HCT116 (cell line): ENCODE data around the gene CYTL1. TPM values are rescaled to one million over a fixed set of nuclear protein-coding genes. Genes with fewer than 3 reads are reported as not detected.

Source experiments
- ATAC-seq: fragments of 200-7000 bp; cut with Tn5 transposase; 2 replicates; pipeline ENCODE4 v1.9.1; 2020; ENCODE audit warnings: mild to moderate bottlenecking, moderate library complexity
- BruUV-seq: library from RNA; stranded (reverse); fragments of 400-500 nt; replicated peaks from 2 replicates; lab custom pipeline; 2021; lab: Mats Ljungman, UMichigan
- CTCF ChIA-PET: fragments of 300-600 bp; sonication (Branson Sonifier 250); formaldehyde crosslinking; loops from one replicate; lab custom pipeline; 2021; ENCODE audit warnings: antibody characterized with exemption; lab: Charles Lee
- POLR2A ChIA-PET: fragments of 300-600, 350-600 bp; sonication (Branson Sonifier 250); formaldehyde crosslinking; loops from one replicate; lab custom pipeline; 2021; ENCODE audit warnings: antibody characterized with exemption; lab: Charles Lee
- RAD21 ChIA-PET, 2 experiments: fragments of 300-600 bp; sonication (Branson Sonifier 250); formaldehyde crosslinking; loops; one replicate each; lab custom pipeline; 2023; ENCODE audit warnings: low total read pairs in 2 of 2; ENCODE audit not compliant: uncharacterized antibody in 2 of 2, unreplicated experiment in 2 of 2, low non-redundant PET in 1 of 2; lab: Charles Lee
- DNase-seq: peaks from one replicate; pipeline ENCODE4 v3.0.0-alpha.2; 2010; ENCODE audit warnings: low read depth, low spot score
- H2AFZ ChIP-seq: fragments of 200-600 bp; shearing (Covaris generic), sonication (generic); 2 replicates; pipeline ENCODE4 v1.6.1; 2017; ENCODE audit warnings: low read depth, mixed run types, mixed read lengths, antibody characterized with exemption, low read length; ENCODE audit not compliant: poor library complexity, severe bottlenecking
- H3K27ac ChIP-seq: 2 replicates; pipeline ENCODE4 v1.5.1; 2012; ENCODE audit warnings: low read depth, low read length
- H3K27me3 ChIP-seq: fragments of 200-600 bp; sonication (generic); 2 replicates; pipeline ENCODE4 v1.6.1; 2016; ENCODE audit warnings: mixed run types, low read length, mixed read lengths; ENCODE audit not compliant: insufficient read depth
- H3K36me3 ChIP-seq, 2 experiments: fragments of 200-500 bp in 1 of 2; fragments of 200-600 bp in 1 of 2; sonication (Bioruptor generic) in 1 of 2; sonication (generic) in 1 of 2; 2 replicates each; pipeline versions ENCODE4 v1.5.1 to v1.6.1; 2014 to 2016; ENCODE audit warnings: low read length in 2 of 2, inconsistent platforms in 1 of 2, mixed read lengths in 1 of 2, mixed run types in 1 of 2; ENCODE audit not compliant: insufficient read depth in 2 of 2, control insufficient read depth in 1 of 2
- H3K4me1 ChIP-seq, 2 experiments: fragments of 200-600 bp in 1 of 2; sonication (generic) in 1 of 2; 2 replicates each; pipeline versions ENCODE4 v1.5.1 to v1.6.1; 2012 to 2017; ENCODE audit warnings: low read length in 2 of 2, inconsistent platforms in 1 of 2, mild to moderate bottlenecking in 1 of 2, mixed read lengths in 1 of 2, mixed run types in 1 of 2, moderate library complexity in 1 of 2; ENCODE audit not compliant: insufficient read depth in 2 of 2, control insufficient read depth in 1 of 2
- H3K4me2 ChIP-seq: fragments of 200-600 bp; sonication (generic); 2 replicates; pipeline ENCODE4 v1.6.1; 2017; ENCODE audit warnings: mixed run types, low read length, mixed read lengths
- H3K4me3 ChIP-seq, 2 experiments: fragments of 200-600 bp in 1 of 2; sonication (generic) in 1 of 2; replicated peaks in 1 of 2; 2 replicates each; pipeline ENCODE4 v1.5.1; 2011 to 2016; ENCODE audit warnings: low read length in 2 of 2, control low read depth in 1 of 2, low read depth in 1 of 2, mild to moderate bottlenecking in 1 of 2, mixed read lengths in 1 of 2, mixed run types in 1 of 2
- H3K79me2 ChIP-seq: fragments of 200-600 bp; sonication (generic); 2 replicates; pipeline ENCODE4 v1.6.1; 2017; ENCODE audit warnings: mild to moderate bottlenecking, mixed run types, low read length, moderate library complexity, mixed read lengths; ENCODE audit not compliant: insufficient read depth
- H3K9ac ChIP-seq: fragments of 200-600 bp; sonication (generic); 2 replicates; pipeline ENCODE4 v1.6.1; 2016; ENCODE audit warnings: low read length, mixed read lengths
- H3K9me2 ChIP-seq: fragments of 200-600 bp; sonication (generic), shearing (Covaris generic); 2 replicates; pipeline ENCODE4 v1.6.1; 2017; ENCODE audit warnings: mixed run types, mild to moderate bottlenecking, moderate library complexity; ENCODE audit not compliant: insufficient read depth
- H3K9me3 ChIP-seq, 2 experiments: fragments of 200-500 bp in 1 of 2; fragments of 200-600 bp in 1 of 2; sonication (Bioruptor generic) in 1 of 2; sonication (generic) in 1 of 2; 2 replicates each; pipeline ENCODE4 v1.6.1; 2014 to 2017; ENCODE audit warnings: low read length in 2 of 2, mixed read lengths in 2 of 2, inconsistent platforms in 1 of 2, low read depth in 1 of 2, mild to moderate bottlenecking in 1 of 2, mixed run types in 1 of 2, moderate library complexity in 1 of 2; ENCODE audit not compliant: control insufficient read depth in 1 of 2, insufficient read depth in 1 of 2
- H4K20me1 ChIP-seq: fragments of 200-600 bp; sonication (generic), shearing (Covaris generic); 2 replicates; pipeline ENCODE4 v1.6.1; 2017; ENCODE audit warnings: mixed run types, mild to moderate bottlenecking, moderate library complexity; ENCODE audit not compliant: insufficient read depth
- CEBPB ChIP-seq: IDR thresholded peaks from 2 replicates; pipeline ENCODE4 v1.6.1; 2012; ENCODE audit warnings: low read depth
- ELF1 ChIP-seq: IDR thresholded peaks from 2 replicates; pipeline ENCODE4 v1.6.1; 2012; ENCODE audit warnings: low read depth, borderline replicate concordance
- EZH2 ChIP-seq: fragments of 200-600 bp; sonication (generic); IDR thresholded peaks from 2 replicates; pipeline ENCODE4 v1.6.1; 2017; ENCODE audit warnings: antibody characterized with exemption, mixed run types
- EZH2phosphoT487 ChIP-seq: fragments of 200-600 bp; IDR thresholded peaks from 2 replicates; pipeline ENCODE4 v1.6.1; 2018; ENCODE audit warnings: antibody characterized with exemption, borderline replicate concordance
- FOSL1 ChIP-seq: IDR thresholded peaks from 2 replicates; pipeline ENCODE4 v1.6.1; 2012; ENCODE audit warnings: low read depth
- JUND ChIP-seq: IDR thresholded peaks from 2 replicates; pipeline ENCODE4 v1.6.1; 2012
- POLR2A ChIP-seq: IDR thresholded peaks from 2 replicates; pipeline ENCODE4 v1.7.0; 2011; ENCODE audit warnings: borderline replicate concordance; ENCODE audit not compliant: insufficient read depth, insufficient read length; ENCODE audit errors: extremely low read depth
- POLR2AphosphoS5 ChIP-seq: IDR thresholded peaks from 2 replicates; pipeline ENCODE4 v1.6.1; 2011; ENCODE audit warnings: mild to moderate bottlenecking, low read depth, low read length, moderate library complexity
- SIN3A ChIP-seq: IDR thresholded peaks from 2 replicates; pipeline ENCODE4 v1.6.1; 2012; ENCODE audit warnings: low read depth
- TCF7L2 ChIP-seq: IDR thresholded peaks from 2 replicates; pipeline ENCODE4 v1.7.0; 2011; ENCODE audit warnings: borderline replicate concordance, inconsistent platforms; ENCODE audit not compliant: insufficient read depth, insufficient read length; ENCODE audit errors: extremely low read depth
- ZFX ChIP-seq: fragments of 450-650 bp; IDR thresholded peaks from 2 replicates; pipeline ENCODE4 v1.6.1; 2017
- intact Hi-C: fragments of 100-400 bp; cut with micrococcal nuclease; formaldehyde crosslinking; loops from 2 replicates; pipeline ENCODE4 v1.10.0; 2022
- total RNA-seq: library from RNA; stranded (reverse); gene quantifications from one replicate; pipeline ENCODE4 v1.2.1, GENCODE V29; 2021; ENCODE audit not compliant: unreplicated experiment
- TF ChIP-seq, protein P1 (sequence below): IDR thresholded peaks from 2 replicates; pipeline ENCODE4 v1.6.1; 2012
- TF ChIP-seq, protein P2 (sequence below): IDR thresholded peaks from 2 replicates; pipeline ENCODE4 v1.6.1; 2012; ENCODE audit warnings: low read depth
- TF ChIP-seq, protein P3 (sequence below), 3 experiments: fragments of 200-600 bp in 1 of 3; sonication (generic) in 1 of 3; IDR thresholded peaks in 2 of 3; conservative IDR thresholded peaks in 1 of 3; 2 replicates each; pipeline ENCODE4 v1.5.1; 2012 to 2017; ENCODE audit warnings: low read depth in 2 of 3, low read length in 2 of 3, antibody characterized with exemption in 1 of 3, borderline replicate concordance in 1 of 3, control low read depth in 1 of 3, mild to moderate bottlenecking in 1 of 3, mixed read lengths in 1 of 3, mixed run types in 1 of 3, moderate library complexity in 1 of 3; ENCODE audit not compliant: insufficient read depth in 1 of 3

CYTL1 gene
- total RNA-seq, 1 experiment from 2014 or later, result not detected

DNA sequence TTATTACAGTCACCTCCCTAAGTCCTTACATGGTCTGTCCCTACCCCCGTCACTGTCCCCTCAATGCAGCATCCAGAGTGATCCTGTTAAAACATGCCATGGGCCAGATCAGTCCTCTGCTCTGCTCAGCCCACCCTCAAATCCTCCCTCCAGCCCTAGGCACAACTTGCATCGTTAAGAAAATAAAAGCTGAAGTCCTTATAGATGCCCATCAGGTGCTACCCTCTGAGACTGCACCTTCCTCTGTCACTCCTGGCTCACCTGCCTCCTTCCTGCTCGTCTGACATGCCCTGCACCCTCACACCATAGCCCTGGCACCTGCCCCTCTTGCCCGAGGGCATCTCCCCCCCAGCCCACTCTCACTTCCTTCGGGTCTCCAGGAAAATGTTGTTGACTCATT lies 36.2 kb upstream of the CYTL1 start:
- peaks cover 29% of the 10 kb centered on the region; the same call in 1 of the 2 replicates for H3K27me3 ChIP-seq
- no peaks in the 10 kb centered on the region for H3K4me1 ChIP-seq
- no peak for DNase-seq
- no peak overlapping the region for H3K27ac ChIP-seq
- H3K36me3 ChIP-seq, result no peaks in the 10 kb centered on the region
- no peak overlapping the region for H2AFZ ChIP-seq
- H3K79me2 ChIP-seq, result no peaks in the 10 kb centered on the region
- no peak for ATAC-seq
- TF ChIP-seq TCF7L2 (no peak), ZFX (no peak), CEBPB (no peak), JUND (no peak), EZH2 (no peak), ELF1 (no peak), POLR2A (no peak), POLR2AphosphoS5 (no peak), FOSL1 (no peak)
- TF ChIP-seq, protein P1, sequence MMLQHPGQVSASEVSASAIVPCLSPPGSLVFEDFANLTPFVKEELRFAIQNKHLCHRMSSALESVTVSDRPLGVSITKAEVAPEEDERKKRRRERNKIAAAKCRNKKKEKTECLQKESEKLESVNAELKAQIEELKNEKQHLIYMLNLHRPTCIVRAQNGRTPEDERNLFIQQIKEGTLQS, result no peak
- H4K20me1 ChIP-seq, result no peaks in the 10 kb centered on the region
- no peak overlapping the region for H3K4me2 ChIP-seq
- H3K9ac ChIP-seq, result no peak overlapping the region
- ChIA-PET POLR2A (no interaction called here), CTCF (no interaction called here), RAD21 (interaction anchor here in 1 of 2 experiments (0.7 kb wide), 1 partner anchor 733 kb away, joined by 3 read pairs; no protein-coding TSS in a partner anchor)
- no peak overlapping the region for H3K4me3 ChIP-seq
- intact Hi-C loops, result no loop called here
- no peaks in the 10 kb centered on the region for H3K9me3 ChIP-seq
- no TSS peak for BruUV-seq
- H3K9me2 ChIP-seq, result no peaks in the 10 kb centered on the region

DNA sequence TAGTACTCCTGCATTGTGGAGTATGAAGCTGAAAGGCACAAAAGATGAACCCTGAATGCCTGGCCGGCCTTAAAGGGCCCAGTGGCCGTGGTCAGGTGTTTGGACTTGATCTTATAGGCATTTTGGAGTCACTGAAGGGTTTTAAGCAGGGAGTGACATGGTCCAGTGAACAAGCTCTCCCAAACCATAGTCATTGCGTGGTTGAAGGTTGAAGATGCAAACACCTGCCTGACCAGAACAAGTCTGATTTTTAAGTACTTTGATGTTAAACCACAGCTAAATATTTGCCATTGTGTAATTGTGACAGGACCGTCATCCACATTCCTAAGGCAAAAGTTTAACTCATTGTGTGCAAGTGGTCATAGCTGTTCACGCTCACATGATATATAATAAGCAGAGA lies 35.3 kb upstream of the CYTL1 start:
- no peak overlapping the region for H3K9ac ChIP-seq
- no peaks in the 10 kb centered on the region for H3K4me1 ChIP-seq
- no peaks in the 10 kb centered on the region for H3K9me3 ChIP-seq
- H4K20me1 ChIP-seq, result no peaks in the 10 kb centered on the region
- H2AFZ ChIP-seq, result no peak overlapping the region
- POLR2A ChIA-PET, result no interaction called here
- ATAC-seq (no peak), DNase-seq (no peak)
- peaks cover 25% of the 10 kb centered on the region; the same call in 1 of the 2 replicates for H3K27me3 ChIP-seq
- H3K79me2 ChIP-seq, result no peaks in the 10 kb centered on the region
- CTCF ChIA-PET, result no interaction called here
- RAD21 ChIA-PET, result interaction anchor here in 1 of 2 experiments (0.7 kb wide), 1 partner anchor 734 kb away, joined by 3 read pairs; no protein-coding TSS in a partner anchor
- no peaks in the 10 kb centered on the region for H3K9me2 ChIP-seq
- intact Hi-C loops, result no loop called here
- H3K36me3 ChIP-seq, result no peaks in the 10 kb centered on the region
- no TSS peak for BruUV-seq
- H3K27ac ChIP-seq, result no peak overlapping the region
- H3K4me3 ChIP-seq, result no peak overlapping the region
- no peak overlapping the region for H3K4me2 ChIP-seq
- TF ChIP-seq, protein P1, result no peak
- no peak for TF ChIP-seq EZH2
- TF ChIP-seq JUND, result no peak
- TF ChIP-seq POLR2AphosphoS5, result no peak
- TF ChIP-seq, protein P2, sequence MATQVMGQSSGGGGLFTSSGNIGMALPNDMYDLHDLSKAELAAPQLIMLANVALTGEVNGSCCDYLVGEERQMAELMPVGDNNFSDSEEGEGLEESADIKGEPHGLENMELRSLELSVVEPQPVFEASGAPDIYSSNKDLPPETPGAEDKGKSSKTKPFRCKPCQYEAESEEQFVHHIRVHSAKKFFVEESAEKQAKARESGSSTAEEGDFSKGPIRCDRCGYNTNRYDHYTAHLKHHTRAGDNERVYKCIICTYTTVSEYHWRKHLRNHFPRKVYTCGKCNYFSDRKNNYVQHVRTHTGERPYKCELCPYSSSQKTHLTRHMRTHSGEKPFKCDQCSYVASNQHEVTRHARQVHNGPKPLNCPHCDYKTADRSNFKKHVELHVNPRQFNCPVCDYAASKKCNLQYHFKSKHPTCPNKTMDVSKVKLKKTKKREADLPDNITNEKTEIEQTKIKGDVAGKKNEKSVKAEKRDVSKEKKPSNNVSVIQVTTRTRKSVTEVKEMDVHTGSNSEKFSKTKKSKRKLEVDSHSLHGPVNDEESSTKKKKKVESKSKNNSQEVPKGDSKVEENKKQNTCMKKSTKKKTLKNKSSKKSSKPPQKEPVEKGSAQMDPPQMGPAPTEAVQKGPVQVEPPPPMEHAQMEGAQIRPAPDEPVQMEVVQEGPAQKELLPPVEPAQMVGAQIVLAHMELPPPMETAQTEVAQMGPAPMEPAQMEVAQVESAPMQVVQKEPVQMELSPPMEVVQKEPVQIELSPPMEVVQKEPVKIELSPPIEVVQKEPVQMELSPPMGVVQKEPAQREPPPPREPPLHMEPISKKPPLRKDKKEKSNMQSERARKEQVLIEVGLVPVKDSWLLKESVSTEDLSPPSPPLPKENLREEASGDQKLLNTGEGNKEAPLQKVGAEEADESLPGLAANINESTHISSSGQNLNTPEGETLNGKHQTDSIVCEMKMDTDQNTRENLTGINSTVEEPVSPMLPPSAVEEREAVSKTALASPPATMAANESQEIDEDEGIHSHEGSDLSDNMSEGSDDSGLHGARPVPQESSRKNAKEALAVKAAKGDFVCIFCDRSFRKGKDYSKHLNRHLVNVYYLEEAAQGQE, result no peak
- TF ChIP-seq EZH2phosphoT487, result no peak
- TF ChIP-seq SIN3A, result no peak
- TF ChIP-seq FOSL1, result no peak
- TF ChIP-seq, protein P3, sequence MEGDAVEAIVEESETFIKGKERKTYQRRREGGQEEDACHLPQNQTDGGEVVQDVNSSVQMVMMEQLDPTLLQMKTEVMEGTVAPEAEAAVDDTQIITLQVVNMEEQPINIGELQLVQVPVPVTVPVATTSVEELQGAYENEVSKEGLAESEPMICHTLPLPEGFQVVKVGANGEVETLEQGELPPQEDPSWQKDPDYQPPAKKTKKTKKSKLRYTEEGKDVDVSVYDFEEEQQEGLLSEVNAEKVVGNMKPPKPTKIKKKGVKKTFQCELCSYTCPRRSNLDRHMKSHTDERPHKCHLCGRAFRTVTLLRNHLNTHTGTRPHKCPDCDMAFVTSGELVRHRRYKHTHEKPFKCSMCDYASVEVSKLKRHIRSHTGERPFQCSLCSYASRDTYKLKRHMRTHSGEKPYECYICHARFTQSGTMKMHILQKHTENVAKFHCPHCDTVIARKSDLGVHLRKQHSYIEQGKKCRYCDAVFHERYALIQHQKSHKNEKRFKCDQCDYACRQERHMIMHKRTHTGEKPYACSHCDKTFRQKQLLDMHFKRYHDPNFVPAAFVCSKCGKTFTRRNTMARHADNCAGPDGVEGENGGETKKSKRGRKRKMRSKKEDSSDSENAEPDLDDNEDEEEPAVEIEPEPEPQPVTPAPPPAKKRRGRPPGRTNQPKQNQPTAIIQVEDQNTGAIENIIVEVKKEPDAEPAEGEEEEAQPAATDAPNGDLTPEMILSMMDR (IDR thresholded peaks at IDR 0.05 in 2 of 3, conservative IDR thresholded peaks at IDR 0.05 in 1 of 3; ENCODE audit: borderline replicate concordance in 1 of 3, insufficient read depth in 1 of 3, low read depth in 2 of 3, low read length in 2 of 3), result no peak
- no peak for TF ChIP-seq ELF1
- TF ChIP-seq TCF7L2, result no peak
- no peak for TF ChIP-seq CEBPB
